Activated CD4-positive, CD25-positive, alpha-beta regulatory T cell treated with anti-CD3 and anti-CD28 coated beads, Interleukin-2, amount 50 U/mL, for 72 hours (primary cell): Measurements from ENCODE around the gene AGER.
"Not testable (repeated sequence)": the region's sequence is repeated elsewhere in the genome, so short reads cannot be mapped to it uniquely, and the experiment has no call there.

Source experiments
- DNase-seq: peaks from one replicate; pipeline ENCODE4 v3.0.0; 2021

The AGER gene

GRCh38 chr6:32184084-32184640 lies at the start of gene AGER:
AGER (minus strand) TSS chr6:32184253; CDS start chr6:32184222, 31 bp downstream.
- DNase-seq, result no peak

GRCh38 chr6:32226434-32226833 lies 42.4 kb upstream of the AGER start:
- no peak for DNase-seq

GRCh38 chr6:32224696-32225095 lies 40.6 kb upstream of the AGER start:
- no peak for DNase-seq

- DNase-seq, result no peak
Measured at GRCh38 chr6:32223258-32224235, 39.5 kb upstream of the AGER start, which contains the start of gene NOTCH4. NOTCH4 (minus strand) TSS chr6:32224067; CDS start chr6:32223928, 139 bp downstream.

- no peak for DNase-seq
Measured at GRCh38 chr6:32222333-32223230, 38.5 kb upstream of the AGER start.

- DNase-seq, result no peak
Measured at GRCh38 chr6:32220021-32220420, 36.0 kb upstream of the AGER start.

- no peak for DNase-seq
Measured at GRCh38 chr6:32218167-32218566, 34.1 kb upstream of the AGER start.

- DNase-seq, result no peak
Measured at GRCh38 chr6:32216998-32217397, 32.9 kb upstream of the AGER start.

- DNase-seq, result no peak
Measured at GRCh38 chr6:32216285-32216684, 32.2 kb upstream of the AGER start.

GRCh38 chr6:32215617-32216016 lies 31.6 kb upstream of the AGER start:
- no peak for DNase-seq

GRCh38 chr6:32214126-32214525 lies 30.1 kb upstream of the AGER start:
- DNase-seq, result no peak

GRCh38 chr6:32213649-32214048 lies 29.6 kb upstream of the AGER start:
- no peak for DNase-seq

- DNase-seq, result no peak
Measured at GRCh38 chr6:32212076-32212760, 28.2 kb upstream of the AGER start.

GRCh38 chr6:32211432-32211831 lies 27.4 kb upstream of the AGER start:
- DNase-seq, result not testable (repeated sequence)

- no peak for DNase-seq
Measured at GRCh38 chr6:32210191-32210601, 26.1 kb upstream of the AGER start.

GRCh38 chr6:32208996-32209395 lies 24.9 kb upstream of the AGER start:
- DNase-seq, result no peak

- DNase-seq, result no peak
Measured at GRCh38 chr6:32204268-32204715, 20.2 kb upstream of the AGER start.

- no peak for DNase-seq
Measured at GRCh38 chr6:32203426-32204267, 19.6 kb upstream of the AGER start.

- DNase-seq, result no peak
Measured at GRCh38 chr6:32202186-32202585, 18.1 kb upstream of the AGER start.

GRCh38 chr6:32200711-32201475 lies 16.8 kb upstream of the AGER start:
- no peak for DNase-seq

GRCh38 chr6:32198866-32199265 lies 14.8 kb upstream of the AGER start:
- no peak for DNase-seq
